HL-60 (cell line): ENCODE results near the gene FCN1.

Experiments used
- POLR2AphosphoS5 ChIP-seq: IDR thresholded peaks from 2 replicates; pipeline ENCODE4 v1.6.1; 2012; ENCODE audit warnings: low read depth
- TF ChIP-seq, protein P1 (sequence below): IDR thresholded peaks from one replicate; pipeline ENCODE4 v1.5.1; 2011; ENCODE audit warnings: low read length, control low read depth, inconsistent platforms; ENCODE audit not compliant: insufficient read depth
- TF ChIP-seq, protein P2 (sequence below): IDR thresholded peaks from 2 replicates; pipeline ENCODE4 v1.6.1; 2012; ENCODE audit warnings: low read depth; ENCODE audit not compliant: insufficient replicate concordance

DNA sequence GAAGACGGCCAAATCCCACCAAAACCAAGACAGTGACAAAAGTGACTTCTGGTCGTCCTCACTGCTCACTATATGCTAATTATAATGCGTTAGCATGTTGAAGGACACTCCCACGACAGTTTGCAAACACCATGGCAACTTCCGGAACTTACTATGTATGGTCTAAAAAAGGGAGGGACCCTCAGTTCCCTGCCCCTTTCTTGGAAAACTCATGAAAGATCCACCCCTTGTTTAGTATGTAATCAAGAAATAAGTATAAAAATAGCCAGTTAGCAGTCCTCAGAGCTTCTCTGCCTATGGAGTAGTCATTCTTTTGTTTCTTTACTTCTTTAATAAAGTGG, 27.6 kb downstream of the FCN1 start:
- TF ChIP-seq, protein P1, sequence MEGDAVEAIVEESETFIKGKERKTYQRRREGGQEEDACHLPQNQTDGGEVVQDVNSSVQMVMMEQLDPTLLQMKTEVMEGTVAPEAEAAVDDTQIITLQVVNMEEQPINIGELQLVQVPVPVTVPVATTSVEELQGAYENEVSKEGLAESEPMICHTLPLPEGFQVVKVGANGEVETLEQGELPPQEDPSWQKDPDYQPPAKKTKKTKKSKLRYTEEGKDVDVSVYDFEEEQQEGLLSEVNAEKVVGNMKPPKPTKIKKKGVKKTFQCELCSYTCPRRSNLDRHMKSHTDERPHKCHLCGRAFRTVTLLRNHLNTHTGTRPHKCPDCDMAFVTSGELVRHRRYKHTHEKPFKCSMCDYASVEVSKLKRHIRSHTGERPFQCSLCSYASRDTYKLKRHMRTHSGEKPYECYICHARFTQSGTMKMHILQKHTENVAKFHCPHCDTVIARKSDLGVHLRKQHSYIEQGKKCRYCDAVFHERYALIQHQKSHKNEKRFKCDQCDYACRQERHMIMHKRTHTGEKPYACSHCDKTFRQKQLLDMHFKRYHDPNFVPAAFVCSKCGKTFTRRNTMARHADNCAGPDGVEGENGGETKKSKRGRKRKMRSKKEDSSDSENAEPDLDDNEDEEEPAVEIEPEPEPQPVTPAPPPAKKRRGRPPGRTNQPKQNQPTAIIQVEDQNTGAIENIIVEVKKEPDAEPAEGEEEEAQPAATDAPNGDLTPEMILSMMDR = no peak
- TF ChIP-seq, protein P2, sequence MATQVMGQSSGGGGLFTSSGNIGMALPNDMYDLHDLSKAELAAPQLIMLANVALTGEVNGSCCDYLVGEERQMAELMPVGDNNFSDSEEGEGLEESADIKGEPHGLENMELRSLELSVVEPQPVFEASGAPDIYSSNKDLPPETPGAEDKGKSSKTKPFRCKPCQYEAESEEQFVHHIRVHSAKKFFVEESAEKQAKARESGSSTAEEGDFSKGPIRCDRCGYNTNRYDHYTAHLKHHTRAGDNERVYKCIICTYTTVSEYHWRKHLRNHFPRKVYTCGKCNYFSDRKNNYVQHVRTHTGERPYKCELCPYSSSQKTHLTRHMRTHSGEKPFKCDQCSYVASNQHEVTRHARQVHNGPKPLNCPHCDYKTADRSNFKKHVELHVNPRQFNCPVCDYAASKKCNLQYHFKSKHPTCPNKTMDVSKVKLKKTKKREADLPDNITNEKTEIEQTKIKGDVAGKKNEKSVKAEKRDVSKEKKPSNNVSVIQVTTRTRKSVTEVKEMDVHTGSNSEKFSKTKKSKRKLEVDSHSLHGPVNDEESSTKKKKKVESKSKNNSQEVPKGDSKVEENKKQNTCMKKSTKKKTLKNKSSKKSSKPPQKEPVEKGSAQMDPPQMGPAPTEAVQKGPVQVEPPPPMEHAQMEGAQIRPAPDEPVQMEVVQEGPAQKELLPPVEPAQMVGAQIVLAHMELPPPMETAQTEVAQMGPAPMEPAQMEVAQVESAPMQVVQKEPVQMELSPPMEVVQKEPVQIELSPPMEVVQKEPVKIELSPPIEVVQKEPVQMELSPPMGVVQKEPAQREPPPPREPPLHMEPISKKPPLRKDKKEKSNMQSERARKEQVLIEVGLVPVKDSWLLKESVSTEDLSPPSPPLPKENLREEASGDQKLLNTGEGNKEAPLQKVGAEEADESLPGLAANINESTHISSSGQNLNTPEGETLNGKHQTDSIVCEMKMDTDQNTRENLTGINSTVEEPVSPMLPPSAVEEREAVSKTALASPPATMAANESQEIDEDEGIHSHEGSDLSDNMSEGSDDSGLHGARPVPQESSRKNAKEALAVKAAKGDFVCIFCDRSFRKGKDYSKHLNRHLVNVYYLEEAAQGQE = no peak
- TF ChIP-seq POLR2AphosphoS5 = no peak
